ENCODE measurements around the gene KRT33B. TPM values are rescaled to one million over a fixed set of nuclear protein-coding genes. Genes with fewer than 3 reads are reported as not detected.
A peak's percentile ranks its signal among the peaks of the same experiment; 100 is the strongest.
"Not testable (repeated sequence)": the region's sequence is repeated elsewhere in the genome, so short reads cannot be mapped to it uniquely, and the experiment has no call there.

Gene KRT33B
- total RNA-seq, 1 donor from 2014 or later: not detected

GRCh38 chr17:41347869-41348760 lies 21.5 kb downstream of the KRT33B start:
- Mint-ChIP-seq H3K27me3 (ENCODE audit: low read depth, unreplicated experiment) (peaks cover 22% of the 10 kb centered on the region), H3K4me1 (ENCODE audit: low read depth, unreplicated experiment) (no peaks in the 10 kb centered on the region), H3K36me3 (ENCODE audit: low read depth, unreplicated experiment) (no peaks in the 10 kb centered on the region), H3K27ac (ENCODE audit: unreplicated experiment) (no peak overlapping the region), H3K4me3 (ENCODE audit: unreplicated experiment) (no peak overlapping the region), H3K9me3 (ENCODE audit: unreplicated experiment) (peaks cover 10% of the 10 kb centered on the region)
- Histone ChIP-seq H3K4me1 (ENCODE audit: insufficient read depth, low read length) (no peaks in the 10 kb centered on the region), H4K20me1 (ENCODE audit: insufficient read depth, low read length) (no peaks in the 10 kb centered on the region), H3K27me3 (ENCODE audit: insufficient read depth, low read length) (peaks cover 4% of the 10 kb centered on the region), H3K27ac (ENCODE audit: low read depth, low read length) (no peak overlapping the region), H3K9me3 (ENCODE audit: insufficient read depth, low read depth, low read length) (no peaks in the 10 kb centered on the region), H3K4me2 (ENCODE audit: low read length) (no peak overlapping the region), H3K9ac (ENCODE audit: low read length) (no peak overlapping the region), H3K4me3 (ENCODE audit: insufficient read depth, low read depth, low read length) (no peak overlapping the region), H3K36me3 (ENCODE audit: insufficient read depth, low read length) (no peaks in the 10 kb centered on the region), H3K79me2 (ENCODE audit: insufficient read depth, low read length) (no peaks in the 10 kb centered on the region), H2AFZ (ENCODE audit: low read depth, low read length) (no peak overlapping the region)
- TF ChIP-seq CTCF (IDR thresholded peaks at IDR 0.05; ENCODE audit: insufficient read depth, low read depth, low read length): no peak
- DNase-seq (ENCODE audit: low read depth) (no peak), FAIRE-seq (peak; percentile 26)

DNA sequence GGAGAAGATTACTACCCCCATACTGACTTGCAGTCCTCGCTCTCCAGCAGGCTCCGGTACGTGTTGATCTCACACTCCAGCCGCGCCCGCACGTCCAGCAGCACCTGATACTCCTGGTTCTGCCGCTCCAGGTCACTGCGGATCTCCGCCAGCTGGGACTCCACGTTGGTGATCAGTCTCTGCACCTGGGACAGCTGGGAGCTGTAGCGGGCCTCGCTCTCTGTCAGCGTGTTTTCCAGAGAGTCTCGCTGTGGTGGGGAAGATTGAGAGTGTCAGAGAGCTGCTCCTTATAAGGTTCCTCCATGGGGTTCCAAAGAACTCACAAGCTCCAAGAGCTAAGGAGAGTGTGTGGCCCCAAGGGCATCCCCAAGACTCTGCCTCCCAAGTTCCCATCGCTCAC lies 23.2 kb downstream of the KRT33B start:
- not testable (repeated sequence) for FAIRE-seq; H2AFZ ChIP-seq (ENCODE audit: low read depth, low read length); H3K27ac Mint-ChIP-seq (ENCODE audit: unreplicated experiment); H3K27ac ChIP-seq (ENCODE audit: low read depth, low read length); H3K4me2 ChIP-seq (ENCODE audit: low read length); H3K36me3 ChIP-seq (ENCODE audit: insufficient read depth, low read length); H3K9me3 ChIP-seq (ENCODE audit: insufficient read depth, low read depth, low read length); H4K20me1 ChIP-seq (ENCODE audit: insufficient read depth, low read length); H3K27me3 ChIP-seq (ENCODE audit: insufficient read depth, low read length); H3K4me3 ChIP-seq (ENCODE audit: insufficient read depth, low read depth, low read length); H3K4me1 Mint-ChIP-seq (ENCODE audit: low read depth, unreplicated experiment); H3K36me3 Mint-ChIP-seq (ENCODE audit: low read depth, unreplicated experiment); H3K4me1 ChIP-seq (ENCODE audit: insufficient read depth, low read length); DNase-seq (ENCODE audit: low read depth); H3K4me3 Mint-ChIP-seq (ENCODE audit: unreplicated experiment); H3K9ac ChIP-seq (ENCODE audit: low read length); H3K79me2 ChIP-seq (ENCODE audit: insufficient read depth, low read length)
- Mint-ChIP-seq H3K27me3 (ENCODE audit: low read depth, unreplicated experiment) (peaks cover 13% of the 10 kb centered on the region), H3K9me3 (ENCODE audit: unreplicated experiment) (peaks cover 14% of the 10 kb centered on the region)

- no peaks in the 10 kb centered on the region for H3K79me2 ChIP-seq (ENCODE audit: insufficient read depth, low read length)
- peaks cover 2% of the 10 kb centered on the region for H3K9me3 ChIP-seq (ENCODE audit: insufficient read depth, low read depth, low read length)
- no peak overlapping the region for H3K4me3 Mint-ChIP-seq (ENCODE audit: unreplicated experiment)
- DNase-seq (ENCODE audit: low read depth) (no peak), FAIRE-seq (no peak)
- H3K27ac ChIP-seq (ENCODE audit: low read depth, low read length): no peak overlapping the region
- no peak overlapping the region for H2AFZ ChIP-seq (ENCODE audit: low read depth, low read length)
- no peaks in the 10 kb centered on the region for H3K36me3 Mint-ChIP-seq (ENCODE audit: low read depth, unreplicated experiment)
- H3K27me3 ChIP-seq (ENCODE audit: insufficient read depth, low read length): no peaks in the 10 kb centered on the region
- no peak overlapping the region for H3K4me2 ChIP-seq (ENCODE audit: low read length)
- no peak overlapping the region for H3K4me3 ChIP-seq (ENCODE audit: insufficient read depth, low read depth, low read length)
- no peak overlapping the region for H3K9ac ChIP-seq (ENCODE audit: low read length)
- H3K36me3 ChIP-seq (ENCODE audit: insufficient read depth, low read length): no peaks in the 10 kb centered on the region
- H4K20me1 ChIP-seq (ENCODE audit: insufficient read depth, low read length): no peaks in the 10 kb centered on the region
- H3K27me3 Mint-ChIP-seq (ENCODE audit: low read depth, unreplicated experiment): peaks cover 13% of the 10 kb centered on the region
- no peaks in the 10 kb centered on the region for H3K4me1 ChIP-seq (ENCODE audit: insufficient read depth, low read length)
- H3K9me3 Mint-ChIP-seq (ENCODE audit: unreplicated experiment): peaks cover 14% of the 10 kb centered on the region
- H3K4me1 Mint-ChIP-seq (ENCODE audit: low read depth, unreplicated experiment): no peaks in the 10 kb centered on the region
- TF ChIP-seq CTCF (IDR thresholded peaks at IDR 0.05; ENCODE audit: insufficient read depth, low read depth, low read length) (no peak), EZH2 (IDR thresholded peaks at IDR 0.05; ENCODE audit: insufficient read depth, low read length) (no peak)
- no peak overlapping the region for H3K27ac Mint-ChIP-seq (ENCODE audit: unreplicated experiment)
Measured at GRCh38 chr17:41345992-41346391, 23.6 kb downstream of the KRT33B start.
